HG03025 (cell line): ENCODE data around the gene SIRPG.

Experiments used
- ATAC-seq: cut with Tn5 transposase; IDR thresholded peaks from one replicate; pipeline ENCODE4 v1.9.1; 2021; ENCODE audit warnings: mild to moderate bottlenecking, moderate library complexity; ENCODE audit not compliant: unreplicated experiment, low FRiP score

Gene SIRPG

GRCh38 chr20:1637226-1637625 is 20.4 kb downstream of the SIRPG start:
- no peak for ATAC-seq

- ATAC-seq, result no peak
Measured at GRCh38 chr20:1636621-1637020, 21.0 kb downstream of the SIRPG start.

- ATAC-seq, result no peak
Measured at GRCh38 chr20:1635291-1635979, 22.1 kb downstream of the SIRPG start.

- no peak for ATAC-seq
Measured at GRCh38 chr20:1633535-1633934, 24.0 kb downstream of the SIRPG start.

DNA sequence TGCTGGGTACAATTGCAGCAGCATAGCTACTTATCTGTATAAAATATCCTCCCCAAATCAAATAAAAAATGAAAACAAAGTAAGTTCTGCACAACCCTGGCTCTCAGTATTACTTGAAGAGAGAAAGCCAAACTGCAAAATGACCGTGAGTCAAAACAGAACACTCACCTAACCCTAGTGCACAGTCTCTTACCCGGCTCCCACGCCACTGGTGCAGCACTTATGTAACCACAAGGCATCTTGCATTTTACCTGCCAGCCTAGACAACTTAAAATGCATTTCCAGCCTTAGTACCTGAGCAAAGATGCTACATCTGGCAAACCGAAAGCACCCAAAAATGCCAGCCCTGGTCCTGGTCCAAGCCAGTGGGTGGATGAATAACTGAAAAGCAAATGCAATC is 25.4 kb downstream of the SIRPG start:
- no peak for ATAC-seq

DNA sequence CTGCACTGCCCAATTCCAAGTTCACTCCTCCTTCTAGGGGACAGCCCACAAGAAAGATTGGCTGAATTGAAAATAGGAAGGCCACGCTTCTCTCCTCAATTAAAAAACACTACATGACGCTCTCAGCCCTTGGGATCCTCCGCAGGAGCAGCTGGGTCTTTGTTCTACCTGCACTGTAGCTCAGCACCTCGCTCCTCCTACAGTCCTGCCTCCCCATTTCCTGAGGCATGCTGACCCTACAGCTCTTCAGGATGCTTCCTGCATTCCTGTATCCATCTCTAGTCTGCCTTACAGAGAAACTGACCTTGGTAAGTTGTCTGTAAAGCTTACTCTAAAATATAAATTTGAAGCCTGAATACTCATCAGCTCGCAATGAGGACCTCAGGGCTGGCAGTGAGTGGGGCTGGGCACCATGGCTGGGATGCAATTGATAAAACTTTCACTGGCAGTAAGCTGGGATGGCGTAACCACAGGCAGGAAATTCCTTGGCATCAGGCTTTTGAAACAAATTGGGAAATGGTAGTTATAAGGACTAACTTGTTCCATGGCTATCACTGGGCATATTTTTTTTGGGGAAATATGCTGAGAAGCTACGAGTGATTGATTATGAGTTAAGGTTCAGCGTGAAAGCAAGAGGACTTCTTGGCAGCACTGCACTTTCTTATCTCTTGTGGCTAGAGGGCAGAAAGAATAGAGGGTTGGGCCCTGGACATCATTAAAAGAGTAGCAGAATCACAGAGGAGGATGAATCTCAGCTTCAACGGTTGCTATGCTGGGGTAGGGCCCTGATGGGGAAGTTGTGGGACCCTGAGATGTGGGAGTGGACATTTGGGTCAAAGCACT is 26.0 kb downstream of the SIRPG start:
- no peak for ATAC-seq

DNA sequence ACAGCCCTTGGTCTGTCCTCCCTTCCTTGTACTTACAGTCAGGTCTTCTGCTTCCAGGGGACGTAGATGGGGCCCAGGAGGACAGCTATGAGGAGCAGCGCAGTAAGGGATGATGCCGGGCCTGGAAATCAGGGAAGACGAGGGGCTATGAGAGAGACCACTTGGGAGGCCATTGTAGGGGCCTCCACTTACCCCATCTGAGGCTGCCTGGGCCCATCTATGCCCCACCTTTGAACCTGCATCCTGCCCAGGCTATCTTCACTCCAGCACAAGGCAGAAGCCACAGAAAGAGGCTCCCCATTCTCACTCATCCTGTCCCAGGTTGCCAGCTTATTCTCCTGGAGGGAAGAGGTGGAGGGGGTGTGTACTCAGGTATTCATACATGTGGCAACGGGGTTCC is 27.4 kb downstream of the SIRPG start:
- ATAC-seq, result no peak

DNA sequence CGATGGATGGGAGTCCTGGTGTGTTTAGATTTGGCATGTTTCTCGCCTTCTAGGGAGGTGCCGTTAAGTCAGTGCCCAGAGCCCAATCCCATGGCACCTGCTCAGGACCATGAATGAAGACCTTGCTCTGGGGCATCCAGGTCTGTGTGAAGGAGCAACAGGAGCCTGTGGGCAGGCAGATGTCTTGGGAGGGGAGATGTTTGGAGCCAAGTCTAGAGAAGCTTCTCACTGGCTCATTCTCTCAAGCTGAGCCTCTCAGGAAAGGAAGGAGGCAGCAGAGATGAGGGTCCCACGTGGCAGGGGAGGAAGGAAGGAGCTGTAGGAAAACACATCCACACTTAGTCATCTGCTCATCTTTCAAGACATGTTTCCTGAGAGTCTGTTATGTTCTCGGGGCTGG is 28.3 kb downstream of the SIRPG start:
- ATAC-seq, result no peak

DNA sequence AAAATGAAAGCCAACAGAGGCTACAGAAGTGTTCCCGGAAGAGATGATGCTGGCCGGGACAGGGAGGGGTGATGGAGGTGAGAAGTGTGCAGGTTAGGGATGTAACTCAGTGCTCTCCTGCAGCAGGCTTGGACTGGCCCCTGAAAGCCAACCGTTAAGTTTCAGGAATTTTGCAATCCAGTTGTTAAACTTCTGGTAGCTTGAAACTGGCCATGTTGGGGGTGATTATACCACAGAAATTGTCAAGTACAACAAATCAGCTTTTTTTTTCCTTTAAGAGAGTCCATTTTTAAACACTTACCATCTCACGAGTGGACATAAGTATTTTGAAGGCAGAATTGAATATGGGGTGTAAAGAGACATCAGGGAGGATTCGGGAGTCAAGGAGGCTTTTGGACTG is 29.0 kb downstream of the SIRPG start:
- ATAC-seq, result no peak

DNA sequence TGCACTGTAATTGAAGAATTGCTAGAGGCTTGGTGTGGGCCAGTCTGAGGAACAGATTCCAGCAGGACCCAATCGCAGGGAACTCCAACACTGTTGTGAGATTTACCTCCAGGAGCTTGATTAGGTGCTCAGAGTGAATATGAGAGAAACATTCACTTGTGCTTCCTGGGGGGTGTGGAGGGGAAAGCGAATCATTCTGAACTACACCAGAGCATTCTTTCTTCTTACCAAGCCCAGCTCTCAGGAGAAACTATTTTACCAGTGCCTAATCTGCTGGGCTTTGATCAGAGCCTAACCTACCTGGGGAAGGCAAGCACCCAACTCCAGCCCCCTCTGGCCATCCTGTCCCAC is 30.4 kb downstream of the SIRPG start:
- ATAC-seq, result no peak

GRCh38 chr20:1626528-1627199 is 30.9 kb downstream of the SIRPG start:
- ATAC-seq, result no peak

- ATAC-seq, result no peak
Measured at GRCh38 chr20:1625083-1625690, 32.4 kb downstream of the SIRPG start.

DNA sequence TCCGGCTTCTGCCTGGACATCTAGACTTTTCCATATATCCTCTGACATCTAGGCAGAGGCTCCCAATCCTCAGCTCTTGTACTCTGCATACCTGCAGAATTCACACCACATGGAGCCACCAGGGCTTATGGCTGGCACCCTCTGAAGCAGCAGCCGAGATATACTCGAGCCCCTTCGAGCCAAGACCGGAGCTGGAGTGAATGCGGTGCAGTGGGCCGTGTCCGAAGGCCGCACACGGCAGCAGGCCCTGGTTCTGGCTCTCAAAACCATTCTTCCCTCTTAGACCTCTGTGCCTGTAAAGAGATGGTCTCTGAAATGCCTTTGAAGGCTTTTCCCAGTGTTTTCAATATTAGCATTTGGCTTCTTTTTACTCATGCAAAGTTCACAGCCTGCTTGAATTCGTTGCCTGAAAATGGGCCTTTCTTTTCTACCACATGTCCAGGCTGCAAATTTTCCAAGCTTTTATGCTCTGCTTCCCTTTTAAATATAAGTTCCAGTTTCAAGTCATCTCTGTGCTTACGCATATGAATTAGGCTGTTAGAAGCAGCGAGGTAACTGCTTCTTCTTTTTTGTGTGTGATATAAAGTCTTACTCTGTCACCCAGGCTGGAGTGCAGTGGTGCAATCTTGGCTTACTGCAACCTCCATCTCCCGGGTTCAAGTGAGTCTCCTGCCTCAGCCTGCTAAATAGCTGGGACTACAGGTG is 33.9 kb downstream of the SIRPG start:
- no peak for ATAC-seq

DNA sequence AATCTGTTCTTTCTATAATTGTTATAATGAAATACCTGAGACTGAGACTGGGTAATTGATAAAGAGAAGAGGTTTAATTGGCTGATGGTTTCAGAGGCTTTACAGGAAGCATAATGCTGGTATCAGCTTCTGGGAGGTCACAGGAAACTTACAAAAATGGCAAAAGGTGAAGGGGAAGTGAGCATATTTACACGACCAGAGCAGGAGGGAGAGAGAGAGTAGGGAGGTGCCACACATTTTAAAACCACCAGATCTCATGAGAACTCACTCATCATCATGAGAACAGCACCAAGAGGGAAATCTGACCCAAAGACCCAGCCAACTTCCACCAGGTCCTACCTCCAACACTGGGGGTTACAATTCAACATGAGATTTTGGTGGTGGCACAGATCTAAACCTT is 35.1 kb downstream of the SIRPG start:
- ATAC-seq, result no peak

GRCh38 chr20:1621316-1621715 is 36.3 kb downstream of the SIRPG start:
- no peak for ATAC-seq

DNA sequence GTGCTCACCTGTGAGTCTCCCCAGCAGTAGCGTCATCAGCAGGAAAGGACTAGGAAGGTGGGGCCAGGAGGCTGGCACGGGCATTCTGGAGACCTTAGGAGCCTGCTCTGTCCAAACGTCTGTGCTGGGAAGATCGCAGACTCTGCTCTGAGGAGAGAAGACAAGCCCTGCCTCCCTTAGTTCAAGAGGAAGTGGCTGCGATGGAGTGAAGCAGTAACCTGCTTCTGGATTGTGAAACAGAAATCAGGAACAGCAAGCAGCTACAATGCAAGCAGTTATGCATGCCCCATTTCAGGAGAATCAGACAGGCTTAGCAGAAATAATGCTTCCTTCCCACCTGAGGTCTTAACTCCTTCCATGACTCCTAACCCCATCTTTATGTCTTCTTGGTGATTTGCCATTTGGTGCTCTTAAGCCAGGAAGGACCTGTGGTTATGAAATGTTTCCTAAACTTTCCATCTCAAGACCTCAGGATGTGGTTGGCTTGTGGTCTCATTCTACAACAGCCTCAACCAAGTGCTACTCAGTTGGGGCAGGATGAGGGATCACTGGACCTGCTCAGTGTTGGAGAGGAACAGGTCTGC is 37.6 kb downstream of the SIRPG start, which contains the start of gene SIRPB1:
TSS of gene SIRPB1 (minus strand) at position 149 of the 584 bp plus-strand sequence. CDS start at position 84, 65 bp downstream.
- ATAC-seq, result no peak

DNA sequence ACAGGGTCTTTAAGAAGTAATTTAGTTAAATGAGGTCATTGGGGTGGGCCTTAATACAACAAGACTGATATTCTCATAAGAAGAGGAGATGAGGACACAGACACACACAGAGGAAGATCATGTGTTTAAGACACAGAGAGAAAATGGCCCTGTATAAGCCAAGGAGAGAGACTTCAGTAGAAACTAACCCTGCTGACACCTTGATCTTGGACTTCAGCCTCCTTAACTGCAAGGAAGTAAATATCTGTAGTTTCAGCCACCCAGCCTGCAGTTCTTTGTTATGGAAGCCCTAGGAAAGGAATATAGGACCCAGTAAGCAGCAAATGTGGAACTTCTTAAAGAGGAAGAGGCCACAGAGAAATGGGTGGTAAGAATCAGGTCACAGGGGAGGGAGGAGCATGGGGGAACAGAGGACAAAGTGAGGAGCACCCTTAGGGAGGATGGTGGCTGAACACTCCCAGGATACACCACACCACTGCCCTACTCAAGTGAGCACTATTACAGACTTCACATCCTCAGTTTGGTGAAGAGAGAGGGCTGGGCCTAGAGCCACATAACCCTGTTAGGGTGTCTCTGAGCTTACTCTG is 38.5 kb downstream of the SIRPG start:
- ATAC-seq, result no peak

DNA sequence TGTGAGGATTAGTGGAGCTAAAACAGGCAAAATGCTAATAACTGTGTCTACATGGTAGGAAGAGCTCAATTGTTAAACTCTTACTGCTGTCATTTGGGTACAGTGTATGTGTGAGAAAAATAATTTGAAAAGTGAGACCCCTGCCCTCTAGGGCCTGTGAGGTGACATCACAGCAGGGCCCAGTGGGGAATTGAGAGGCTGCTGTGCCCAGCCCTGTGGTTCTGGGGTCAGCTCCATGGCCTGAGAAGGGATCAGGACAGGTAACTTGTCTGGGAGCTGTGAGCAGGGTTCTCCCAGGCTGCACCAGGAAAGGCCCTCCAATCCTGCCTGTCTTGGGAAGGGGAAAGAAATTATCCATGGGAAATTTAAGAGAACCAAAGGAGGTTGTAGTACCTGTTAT is 39.1 kb downstream of the SIRPG start:
- no peak for ATAC-seq

GRCh38 chr20:1616858-1617434 is 40.6 kb downstream of the SIRPG start:
- ATAC-seq, result no peak
